ENCODE data around the gene THYN1.

THYN1 gene

DNA sequence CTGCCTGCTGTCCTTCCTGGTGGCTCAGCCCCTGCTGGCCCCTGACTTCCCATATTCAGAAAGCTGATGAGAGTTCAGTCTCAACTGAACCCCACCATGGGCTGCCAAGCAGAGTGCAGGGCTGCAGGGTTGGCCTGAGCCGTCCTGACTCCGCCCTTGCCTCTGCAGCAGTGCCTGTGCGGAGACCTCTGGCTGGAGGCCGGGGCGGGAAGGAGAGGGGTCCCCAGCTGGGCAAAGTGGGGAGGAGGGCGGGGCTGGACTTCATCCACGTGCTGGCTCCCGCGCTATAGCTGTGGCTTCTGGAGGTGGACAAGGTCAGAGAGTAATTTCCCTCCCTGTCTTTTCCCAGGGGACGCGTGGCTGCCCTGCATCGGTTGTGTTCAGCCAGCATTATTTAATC lies 36.6 kb upstream of the THYN1 start:
- H3K79me2 ChIP-seq (ENCODE audit: insufficient read depth, low read length) = no peaks in the 10 kb centered on the region
- H3K9ac ChIP-seq (ENCODE audit: low read length) = no peak overlapping the region
- no peak overlapping the region for H2AFZ ChIP-seq (ENCODE audit: low read length)
- no peaks in the 10 kb centered on the region for H3K36me3 ChIP-seq (ENCODE audit: insufficient read depth, low read length)
- H3K4me3 ChIP-seq (ENCODE audit: low read depth, low read length, poor library complexity, severe bottlenecking) = no peak overlapping the region
- H3K9me2 ChIP-seq (ENCODE audit: low read depth, low read length) = no peaks in the 10 kb centered on the region
- H4K20me1 ChIP-seq (ENCODE audit: insufficient read depth, low read length) = no peaks in the 10 kb centered on the region
- H3K4me2 ChIP-seq (ENCODE audit: low read length) = no peak overlapping the region
- no peak for TF ChIP-seq EZH2 (IDR thresholded peaks at IDR 0.05; ENCODE audit: borderline replicate concordance, low read length)
- TF ChIP-seq, protein P1, sequence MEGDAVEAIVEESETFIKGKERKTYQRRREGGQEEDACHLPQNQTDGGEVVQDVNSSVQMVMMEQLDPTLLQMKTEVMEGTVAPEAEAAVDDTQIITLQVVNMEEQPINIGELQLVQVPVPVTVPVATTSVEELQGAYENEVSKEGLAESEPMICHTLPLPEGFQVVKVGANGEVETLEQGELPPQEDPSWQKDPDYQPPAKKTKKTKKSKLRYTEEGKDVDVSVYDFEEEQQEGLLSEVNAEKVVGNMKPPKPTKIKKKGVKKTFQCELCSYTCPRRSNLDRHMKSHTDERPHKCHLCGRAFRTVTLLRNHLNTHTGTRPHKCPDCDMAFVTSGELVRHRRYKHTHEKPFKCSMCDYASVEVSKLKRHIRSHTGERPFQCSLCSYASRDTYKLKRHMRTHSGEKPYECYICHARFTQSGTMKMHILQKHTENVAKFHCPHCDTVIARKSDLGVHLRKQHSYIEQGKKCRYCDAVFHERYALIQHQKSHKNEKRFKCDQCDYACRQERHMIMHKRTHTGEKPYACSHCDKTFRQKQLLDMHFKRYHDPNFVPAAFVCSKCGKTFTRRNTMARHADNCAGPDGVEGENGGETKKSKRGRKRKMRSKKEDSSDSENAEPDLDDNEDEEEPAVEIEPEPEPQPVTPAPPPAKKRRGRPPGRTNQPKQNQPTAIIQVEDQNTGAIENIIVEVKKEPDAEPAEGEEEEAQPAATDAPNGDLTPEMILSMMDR (IDR thresholded peaks at IDR 0.05; ENCODE audit: low read length) = no peak
- H3K9me3 ChIP-seq (ENCODE audit: low read length) = no peaks in the 10 kb centered on the region
- H3K27me3 ChIP-seq (ENCODE audit: insufficient read depth, low read length) = no peaks in the 10 kb centered on the region
- no peaks in the 10 kb centered on the region for H3F3A ChIP-seq (ENCODE audit: insufficient read depth, low read length)
- H3K4me1 ChIP-seq (ENCODE audit: insufficient read depth, low read length, severe bottlenecking) = no peaks in the 10 kb centered on the region
- no peak overlapping the region for H3K27ac ChIP-seq (ENCODE audit: low read depth, low read length, poor library complexity, severe bottlenecking)

DNA sequence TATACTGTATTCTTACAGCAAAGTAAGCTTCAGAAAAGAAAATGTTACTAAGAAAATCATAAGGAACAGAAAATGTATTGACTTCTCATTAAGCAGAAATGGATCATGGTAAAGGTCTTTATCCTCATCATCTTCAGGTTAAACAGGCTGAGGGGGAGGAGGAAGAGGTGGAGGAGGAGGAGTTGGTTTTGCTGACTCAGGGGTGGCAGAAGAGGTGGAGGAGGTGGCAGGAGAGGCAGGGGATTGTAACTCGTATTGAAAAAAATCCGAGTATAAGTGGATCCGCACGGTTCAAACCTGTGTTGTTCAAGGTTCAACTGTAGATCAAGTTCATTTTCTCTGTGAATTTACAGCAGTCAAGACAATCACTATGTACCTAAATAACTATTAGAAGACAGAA lies 36.0 kb upstream of the THYN1 start:
- no peaks in the 10 kb centered on the region for H3K27me3 ChIP-seq (ENCODE audit: insufficient read depth, low read length)
- H3K4me3 ChIP-seq (ENCODE audit: low read depth, low read length, poor library complexity, severe bottlenecking) = no peak overlapping the region
- H3K9me3 ChIP-seq (ENCODE audit: low read length) = no peaks in the 10 kb centered on the region
- H3K79me2 ChIP-seq (ENCODE audit: insufficient read depth, low read length) = no peaks in the 10 kb centered on the region
- TF ChIP-seq EZH2 (IDR thresholded peaks at IDR 0.05; ENCODE audit: borderline replicate concordance, low read length) = no peak
- TF ChIP-seq, protein P1 (IDR thresholded peaks at IDR 0.05; ENCODE audit: low read length) = no peak
- no peak overlapping the region for H3K9ac ChIP-seq (ENCODE audit: low read length)
- H3K4me2 ChIP-seq (ENCODE audit: low read length) = no peak overlapping the region
- no peak overlapping the region for H2AFZ ChIP-seq (ENCODE audit: low read length)
- no peaks in the 10 kb centered on the region for H3K36me3 ChIP-seq (ENCODE audit: insufficient read depth, low read length)
- no peaks in the 10 kb centered on the region for H3K4me1 ChIP-seq (ENCODE audit: insufficient read depth, low read length, severe bottlenecking)
- H3K27ac ChIP-seq (ENCODE audit: low read depth, low read length, poor library complexity, severe bottlenecking) = no peak overlapping the region
- no peaks in the 10 kb centered on the region for H3F3A ChIP-seq (ENCODE audit: insufficient read depth, low read length)
- H4K20me1 ChIP-seq (ENCODE audit: insufficient read depth, low read length) = no peaks in the 10 kb centered on the region
- no peaks in the 10 kb centered on the region for H3K9me2 ChIP-seq (ENCODE audit: low read depth, low read length)

DNA sequence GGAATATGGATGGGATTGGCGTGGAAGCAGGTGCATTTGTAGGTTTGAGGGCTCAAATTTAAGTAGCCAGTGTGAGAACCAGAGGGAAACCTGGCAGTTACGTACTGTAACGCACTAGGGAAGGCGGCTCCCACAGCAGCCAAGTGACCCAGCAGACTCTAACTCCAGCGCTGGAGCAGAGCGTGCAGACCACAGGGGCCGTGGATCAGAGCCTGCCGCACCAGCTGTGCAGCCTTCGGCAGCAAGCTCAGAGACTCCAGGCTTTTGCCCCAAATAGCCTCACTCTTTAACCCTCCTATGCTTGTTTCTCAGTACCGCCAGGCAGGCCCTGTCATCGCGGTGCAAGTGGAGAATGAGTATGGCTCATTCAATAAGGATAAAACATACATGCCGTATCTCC lies 35.3 kb upstream of the THYN1 start:
- no peaks in the 10 kb centered on the region for H3F3A ChIP-seq (ENCODE audit: insufficient read depth, low read length)
- no peak overlapping the region for H3K4me2 ChIP-seq (ENCODE audit: low read length)
- no peaks in the 10 kb centered on the region for H3K36me3 ChIP-seq (ENCODE audit: insufficient read depth, low read length)
- no peak overlapping the region for H2AFZ ChIP-seq (ENCODE audit: low read length)
- H3K9me2 ChIP-seq (ENCODE audit: low read depth, low read length) = no peaks in the 10 kb centered on the region
- no peak overlapping the region for H3K27ac ChIP-seq (ENCODE audit: low read depth, low read length, poor library complexity, severe bottlenecking)
- H3K9ac ChIP-seq (ENCODE audit: low read length) = no peak overlapping the region
- H3K79me2 ChIP-seq (ENCODE audit: insufficient read depth, low read length) = no peaks in the 10 kb centered on the region
- H3K4me3 ChIP-seq (ENCODE audit: low read depth, low read length, poor library complexity, severe bottlenecking) = no peak overlapping the region
- H3K9me3 ChIP-seq (ENCODE audit: low read length) = no peaks in the 10 kb centered on the region
- no peaks in the 10 kb centered on the region for H3K4me1 ChIP-seq (ENCODE audit: insufficient read depth, low read length, severe bottlenecking)
- TF ChIP-seq, protein P1 (IDR thresholded peaks at IDR 0.05; ENCODE audit: low read length) = no peak
- no peak for TF ChIP-seq EZH2 (IDR thresholded peaks at IDR 0.05; ENCODE audit: borderline replicate concordance, low read length)
- H3K27me3 ChIP-seq (ENCODE audit: insufficient read depth, low read length) = no peaks in the 10 kb centered on the region
- no peaks in the 10 kb centered on the region for H4K20me1 ChIP-seq (ENCODE audit: insufficient read depth, low read length)
